Keratinocyte (primary cell): ENCODE data around the gene LPO. TPM values are rescaled to one million over a fixed set of nuclear protein-coding genes. Genes with fewer than 3 reads are reported as not detected.

Experiments used
- DNase-seq: peaks from one replicate; pipeline ENCODE4 v3.0.0-alpha.2; 2011; ENCODE audit warnings: low read depth, missing footprints, low spot score
- FAIRE-seq: peaks from 2 replicates; lab custom pipeline; 2011; peaks lifted over from hg19 to GRCh38; lab: Jason Lieb, UNC
- H2AFZ ChIP-seq: 2 replicates; pipeline ENCODE4 v1.6.0; 2012; ENCODE audit warnings: low read length, control low read depth, inconsistent platforms; ENCODE audit not compliant: control insufficient read depth
- H3K27ac ChIP-seq: 2 replicates; pipeline ENCODE4 v1.5.1; 2011; ENCODE audit warnings: low read length; ENCODE audit not compliant: control insufficient read depth, insufficient read depth
- H3K27me3 ChIP-seq: 3 replicates; pipeline ENCODE4 v1.6.0; 2011; ENCODE audit warnings: low read length; ENCODE audit not compliant: control insufficient read depth, insufficient read depth; ENCODE audit errors: extremely low read depth
- H3K36me3 ChIP-seq, 2 experiments: 2 replicates in 1 of 2; 3 replicates in 1 of 2; pipeline ENCODE4 v1.5.1; 2011; ENCODE audit warnings: low read length in 2 of 2, mild to moderate bottlenecking in 1 of 2; ENCODE audit not compliant: control insufficient read depth in 2 of 2, insufficient read depth in 2 of 2; ENCODE audit errors: extremely low read depth in 1 of 2
- H3K4me1 ChIP-seq: 3 replicates; pipeline ENCODE4 v1.5.1; 2011; ENCODE audit warnings: low read length; ENCODE audit not compliant: control insufficient read depth, insufficient read depth; ENCODE audit errors: extremely low read depth
- H3K4me2 ChIP-seq: 3 replicates; pipeline ENCODE4 v1.6.0; 2011; ENCODE audit warnings: low read depth, low read length; ENCODE audit not compliant: control insufficient read depth, insufficient read depth; ENCODE audit errors: extremely low read depth
- H3K4me3 ChIP-seq, 3 experiments: fragments of 200-600 bp in 1 of 3; sonication (generic) in 1 of 3; 2 replicates in 2 of 3; 3 replicates in 1 of 3; pipeline ENCODE4 v1.5.1; 2011 to 2016; ENCODE audit warnings: low read length in 3 of 3, mild to moderate bottlenecking in 3 of 3, control low read depth in 2 of 3, inconsistent platforms in 1 of 3, low read depth in 1 of 3, mixed read lengths in 1 of 3, mixed run types in 1 of 3, moderate library complexity in 1 of 3; ENCODE audit not compliant: control insufficient read depth in 2 of 3, insufficient read depth in 2 of 3; ENCODE audit errors: extremely low read depth in 1 of 3
- H3K79me2 ChIP-seq: 2 replicates; pipeline ENCODE4 v1.6.0; 2012; ENCODE audit warnings: low read length; ENCODE audit not compliant: control insufficient read depth, insufficient read depth
- H3K9ac ChIP-seq: 3 replicates; pipeline ENCODE4 v1.6.0; 2011; ENCODE audit warnings: low read length; ENCODE audit not compliant: control insufficient read depth, insufficient read depth; ENCODE audit errors: extremely low read depth
- H3K9me1 ChIP-seq: 3 replicates; pipeline ENCODE4 v1.6.0; 2011; ENCODE audit warnings: low read length; ENCODE audit not compliant: control insufficient read depth, insufficient read depth; ENCODE audit errors: extremely low read depth
- H3K9me3 ChIP-seq: 2 replicates; pipeline ENCODE4 v1.5.1; 2012; ENCODE audit warnings: low read depth, low read length; ENCODE audit not compliant: control insufficient read depth
- H4K20me1 ChIP-seq: 3 replicates; pipeline ENCODE4 v1.6.0; 2011; ENCODE audit warnings: low read length; ENCODE audit not compliant: control insufficient read depth, insufficient read depth; ENCODE audit errors: extremely low read depth
- CTCF ChIP-seq, 3 experiments: IDR thresholded peaks in 1 of 3; conservative IDR thresholded peaks in 1 of 3; optimal IDR thresholded peaks in 1 of 3; 2 replicates in 2 of 3; 3 replicates in 1 of 3; pipeline versions ENCODE3 to v1.5.1; 2011; ENCODE audit warnings: low read length in 3 of 3, mild to moderate bottlenecking in 3 of 3, moderate library complexity in 2 of 3, control low read depth in 1 of 3, inconsistent platforms in 1 of 3; ENCODE audit not compliant: insufficient read depth in 2 of 3; ENCODE audit errors: extremely low read depth in 1 of 3
- EZH2 ChIP-seq: IDR thresholded peaks from one replicate; pipeline ENCODE4 v1.6.1; 2012; ENCODE audit warnings: inconsistent platforms, mild to moderate bottlenecking, low read length, moderate library complexity
- dilution Hi-C: fragments of 300-500 bp; cut with MboI; formaldehyde crosslinking; loops from one replicate; pipeline ENCODE4 v1.7.0; 2020; ENCODE audit warnings: low sequenced_read_pairs; ENCODE audit not compliant: extremely low pct_ligation_motif_present
- polyA plus RNA-seq, 5 experiments: library from polyadenylated mRNA; depleted of rRNA in 3 of 5; stranded (reverse) in 3 of 5; stranded (forward) in 1 of 5; unstranded in 1 of 5; fragments of >200 nt; gene quantifications; 1 replicate in 1 of 5; 2 replicates in 3 of 5; 3 replicates in 1 of 5; pipeline versions ENCODE4 v1.2.1 to v1.2.3, GENCODE V29; 2011 to 2012; ENCODE audit warnings: missing spikeins in 2 of 5, low read depth in 1 of 5, low replicate concordance in 1 of 5

The LPO gene
- polyA plus RNA-seq, 1 donor (not counting 4 experiments of a cell fraction or from before 2014, with no cell fraction given), result not detected

GRCh38 chr17:58191241-58191896, 47.0 kb upstream of the LPO start:
- Histone ChIP-seq H3K9me1 (no peaks in the 10 kb centered on the region), H3K27ac (no peak overlapping the region), H2AFZ (no peak overlapping the region), H3K4me1 (peaks cover 9% of the 10 kb centered on the region), H3K9me3 (no peaks in the 10 kb centered on the region), H3K4me3 (no peak overlapping the region), H3K4me2 (no peak overlapping the region), H3K9ac (no peak overlapping the region), H4K20me1 (no peaks in the 10 kb centered on the region), H3K36me3 (no peaks in the 10 kb centered on the region), H3K27me3 (peaks cover 4% of the 10 kb centered on the region), H3K79me2 (no peaks in the 10 kb centered on the region)
- TF ChIP-seq CTCF (optimal IDR thresholded peaks at IDR 0.05 in 1 of 3, IDR thresholded peaks at IDR 0.05 in 1 of 3, conservative IDR thresholded peaks at IDR 0.05 in 1 of 3; ENCODE audit: extremely low read depth in 1 of 3, insufficient read depth in 2 of 3, low read length in 3 of 3), result no peak
- TF ChIP-seq EZH2, result no peak
- DNase-seq, result no peak
- FAIRE-seq, result no peak
- dilution Hi-C loops, result no loop called here

- dilution Hi-C loops, result no loop called here
- TF ChIP-seq EZH2, result no peak
- no peak for TF ChIP-seq CTCF (optimal IDR thresholded peaks at IDR 0.05 in 1 of 3, IDR thresholded peaks at IDR 0.05 in 1 of 3, conservative IDR thresholded peaks at IDR 0.05 in 1 of 3; ENCODE audit: extremely low read depth in 1 of 3, insufficient read depth in 2 of 3, low read length in 3 of 3)
- Histone ChIP-seq H3K36me3 (no peaks in the 10 kb centered on the region), H3K27me3 (peaks cover 2% of the 10 kb centered on the region), H2AFZ (no peak within 1 kb of the TSS), H3K9ac (no peak within 1 kb of the TSS), H3K4me2 (no peak within 1 kb of the TSS), H3K4me1 (peaks cover 9% of the 10 kb centered on the region), H4K20me1 (no peaks in the 10 kb centered on the region), H3K9me3 (no peaks in the 10 kb centered on the region), H3K79me2 (no peaks in the 10 kb centered on the region), H3K27ac (no peak within 1 kb of the TSS), H3K4me3 (no peak within 1 kb of the TSS), H3K9me1 (no peaks in the 10 kb centered on the region)
- DNase-seq, result no peak
- no peak for FAIRE-seq
These were observed 45.8 kb upstream of the LPO start, which contains the start of gene EPX for GRCh38 chr17:58192612-58193011. Gene EPX (plus strand): TSS chr17:58192726. CDS start chr17:58192847, 121 bp downstream.
